ENCODE measurements around the gene PLK3.
"Not testable (repeated sequence)": the region's sequence is repeated elsewhere in the genome, so short reads cannot be mapped to it uniquely, and the experiment has no call there.

DNA sequence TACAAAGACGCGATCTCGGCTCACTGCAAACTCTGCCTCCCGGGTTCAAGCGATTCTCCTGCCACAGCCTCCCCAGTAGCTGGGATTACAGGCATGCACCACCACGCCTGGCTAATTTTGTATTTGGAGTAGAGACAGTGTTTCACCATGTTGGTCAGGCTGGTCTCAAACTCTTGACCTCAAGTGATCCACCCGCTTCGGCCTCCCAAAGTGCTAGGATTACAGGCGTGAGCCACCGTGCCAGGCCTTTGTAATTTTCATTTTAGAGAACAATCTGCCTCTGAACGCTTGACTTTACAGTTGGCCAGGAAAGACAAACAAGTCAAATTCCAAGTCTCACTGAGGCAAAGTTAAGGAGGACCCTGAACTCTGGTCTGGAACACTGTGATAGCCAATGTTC is 38.1 kb downstream of the PLK3 start:
- TF ChIP-seq POLR2A (IDR thresholded peaks at IDR 0.05; ENCODE audit: low read length); GATA1 (IDR thresholded peaks at IDR 0.05; ENCODE audit: low read depth, low read length): not testable (repeated sequence)

Data from erythroblast (primary cell).